HG03354 (cell line): ENCODE results near the gene P4HA1.
"Not testable (repeated sequence)": the region's sequence is repeated elsewhere in the genome, so short reads cannot be mapped to it uniquely, and the experiment has no call there.

Experiments
- ATAC-seq: cut with Tn5 transposase; IDR thresholded peaks from one replicate; pipeline ENCODE4 v1.9.1; 2021; ENCODE audit warnings: mild to moderate bottlenecking; ENCODE audit not compliant: unreplicated experiment, poor library complexity, severe bottlenecking

P4HA1 gene

DNA sequence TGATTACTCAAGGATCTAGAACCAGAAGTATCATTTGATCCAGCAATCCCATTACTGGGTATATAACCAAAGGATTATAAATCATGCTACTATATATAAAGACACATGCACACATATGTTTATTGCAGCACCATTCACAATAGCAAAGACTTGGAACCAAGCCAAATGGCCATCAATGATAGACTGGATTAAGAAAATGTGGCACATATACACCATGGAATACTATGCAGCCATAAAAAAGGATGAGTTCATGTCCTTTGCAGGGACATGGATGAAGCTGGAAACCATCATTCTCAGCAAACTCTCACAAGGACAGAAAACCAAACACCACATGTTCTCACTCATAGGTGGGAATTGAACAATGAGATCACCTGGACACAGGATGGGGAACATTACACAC lies 101.2 kb downstream of the P4HA1 start:
- not testable (repeated sequence) for ATAC-seq

DNA sequence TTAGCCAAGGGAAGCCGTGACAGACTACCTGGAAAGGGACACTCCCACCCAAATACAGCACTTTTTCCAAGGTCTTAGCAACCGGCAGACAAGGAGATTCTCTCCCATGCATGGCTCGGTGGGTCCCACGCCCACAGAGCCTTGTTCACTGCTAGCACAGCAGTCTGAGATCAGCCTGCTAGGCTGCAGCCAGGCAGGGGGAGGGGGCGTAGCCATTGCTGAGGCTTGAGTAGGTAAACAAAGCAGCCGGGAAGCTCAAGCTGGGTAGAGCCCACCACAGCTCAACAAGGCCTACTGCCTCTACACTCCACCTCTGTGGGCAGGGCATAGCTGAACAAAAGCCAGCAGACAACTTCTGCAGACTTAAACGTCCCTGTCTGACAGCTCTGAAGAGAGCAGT lies 106.9 kb downstream of the P4HA1 start:
- not testable (repeated sequence) for ATAC-seq

DNA sequence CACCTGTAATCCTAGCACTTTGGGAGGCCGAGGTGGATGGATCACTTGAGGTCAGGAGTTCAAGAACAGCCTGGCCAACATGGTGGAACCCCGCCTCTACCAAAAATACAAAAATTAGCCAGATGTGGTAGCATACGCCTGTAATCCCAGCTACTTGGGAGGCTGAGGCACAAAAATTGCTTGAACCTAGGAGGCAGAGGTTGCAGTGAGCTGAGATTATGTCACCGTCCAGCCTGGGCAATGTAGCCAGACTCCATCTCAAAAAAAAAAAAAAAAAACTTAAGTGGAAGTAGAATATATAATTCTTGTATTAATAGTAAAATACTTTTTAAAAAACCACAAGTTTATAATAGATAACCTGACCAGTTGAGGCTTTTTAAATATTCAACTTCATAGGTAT lies 112.0 kb downstream of the P4HA1 start:
- not testable (repeated sequence) for ATAC-seq

DNA sequence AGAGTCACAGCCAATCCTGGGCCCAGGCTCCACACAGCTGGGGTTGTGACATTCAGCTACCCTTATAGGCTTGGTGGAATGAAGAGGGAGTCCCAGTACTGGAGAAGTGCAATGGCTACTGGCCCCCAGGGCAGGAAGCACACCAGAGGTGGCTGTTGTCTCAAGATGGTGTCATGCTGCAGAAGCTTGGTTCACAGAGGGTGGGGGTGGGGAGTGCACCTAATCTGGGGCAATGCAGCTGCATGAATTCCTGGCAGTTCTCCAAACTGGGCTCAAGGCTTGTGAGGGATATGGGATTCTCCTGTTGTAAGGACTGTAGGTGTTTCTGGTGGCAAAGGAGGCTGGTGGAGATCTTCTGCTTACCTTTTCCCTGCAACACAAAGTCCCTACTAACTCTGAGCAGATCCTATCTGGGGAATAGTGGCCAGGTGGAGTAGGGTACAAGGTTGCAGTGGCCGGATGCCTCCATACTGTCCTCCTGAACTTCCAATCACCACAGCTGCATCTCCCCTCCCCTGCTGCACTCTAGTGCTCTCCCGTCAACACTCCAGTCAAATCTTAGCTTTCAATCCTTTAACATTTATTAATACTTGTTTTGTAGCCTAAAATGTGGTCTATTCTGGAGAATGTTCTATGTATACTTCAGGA lies 114.7 kb downstream of the P4HA1 start:
- no peak for ATAC-seq

DNA sequence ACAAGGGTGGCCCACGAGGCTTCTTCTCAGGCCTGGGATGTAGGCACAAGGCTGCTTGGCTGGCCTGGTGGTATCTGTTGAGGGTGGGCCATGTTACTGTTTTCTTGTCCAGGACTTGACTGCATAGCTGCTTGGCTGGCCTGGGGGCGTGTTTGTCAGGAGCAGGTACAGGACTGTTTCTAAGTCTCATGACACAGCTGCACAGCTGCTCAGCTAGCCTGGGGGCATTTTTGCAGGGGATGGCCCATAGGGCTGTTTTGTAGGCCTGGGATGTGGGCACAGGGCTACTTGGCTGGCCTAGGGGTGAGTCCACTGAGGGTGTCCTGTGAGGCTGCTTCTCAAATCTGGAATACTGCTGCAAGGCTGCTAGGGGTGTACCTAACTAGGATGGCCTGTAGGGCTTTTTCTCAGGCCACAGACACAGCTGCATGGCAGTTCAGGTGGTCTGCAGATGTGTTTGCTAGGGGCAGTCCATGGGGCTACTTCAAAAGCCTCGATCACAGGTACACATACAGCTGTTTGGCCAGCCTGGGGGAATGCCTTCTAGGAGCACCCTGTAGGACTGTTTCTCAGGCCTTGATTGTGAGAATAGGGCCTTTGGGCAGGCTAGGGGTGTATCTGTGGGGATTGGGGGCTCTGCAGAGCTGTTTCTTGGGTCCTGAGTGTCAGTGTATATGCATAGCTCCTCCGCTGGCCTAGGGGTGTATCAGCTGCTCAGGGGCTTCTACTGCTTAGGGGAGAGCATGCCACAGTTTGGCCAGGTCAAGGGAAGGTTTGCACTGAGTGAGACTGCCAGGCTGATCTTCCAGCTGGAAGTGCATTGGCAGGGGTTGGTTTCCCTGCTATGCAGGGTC lies 115.4 kb downstream of the P4HA1 start:
- ATAC-seq = no peak

DNA sequence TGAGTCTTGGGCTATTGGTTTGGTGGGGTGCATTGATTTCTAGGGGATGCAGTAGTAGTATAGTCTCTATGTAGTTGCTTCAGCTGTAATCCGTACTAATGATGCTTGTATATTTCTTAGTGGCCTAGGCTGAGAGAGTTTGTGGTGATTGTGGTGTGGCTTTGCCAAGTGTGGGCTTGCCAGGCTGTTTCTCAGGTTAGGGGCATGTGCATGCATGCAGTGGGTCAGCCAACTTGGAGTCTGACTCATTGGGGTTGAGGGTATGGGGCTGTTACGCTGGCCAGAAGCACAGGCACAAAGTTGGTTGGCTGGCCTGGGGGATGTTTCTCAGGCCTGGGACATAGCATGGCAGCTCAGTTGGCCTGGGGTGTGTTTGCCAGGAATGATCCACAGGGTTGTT lies 116.3 kb downstream of the P4HA1 start:
- no peak for ATAC-seq

DNA sequence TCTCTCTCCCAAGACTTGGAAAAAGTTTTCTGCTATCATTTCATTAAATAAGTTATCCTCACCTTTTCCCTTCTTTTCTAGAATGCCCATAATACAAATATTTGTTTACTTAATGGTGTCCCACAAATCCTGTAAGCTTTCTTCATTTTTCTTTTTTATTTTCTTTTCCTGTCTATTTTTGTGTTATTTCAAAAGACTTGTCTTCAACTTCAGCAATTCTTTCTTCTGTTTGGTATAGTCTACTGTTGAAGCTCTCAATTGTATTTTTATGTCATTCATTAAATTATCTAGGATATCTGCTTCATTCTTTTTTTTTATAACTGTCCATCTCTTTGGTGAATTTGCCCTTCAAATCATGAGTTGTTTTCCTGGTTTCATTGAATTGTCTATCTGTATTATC lies 117.0 kb downstream of the P4HA1 start:
- ATAC-seq = no peak

DNA sequence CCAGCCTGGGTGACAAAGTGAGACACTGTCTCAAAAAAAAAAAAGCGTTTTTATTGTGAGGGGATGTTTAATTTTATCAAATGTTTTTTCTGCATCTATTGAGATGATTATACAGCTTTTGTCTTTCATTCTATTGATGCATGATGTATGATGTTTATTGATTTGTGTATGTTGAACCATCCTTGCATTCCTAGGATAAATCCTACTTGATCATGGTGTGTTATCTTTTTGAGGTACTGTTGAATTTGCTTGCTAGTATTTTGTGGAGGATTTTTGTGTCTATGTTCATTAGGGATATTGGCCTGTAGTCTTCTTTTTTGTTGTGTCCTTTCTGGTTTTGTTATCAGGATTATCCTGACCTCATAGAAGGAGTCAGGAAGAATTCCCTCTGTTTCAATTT lies 119.8 kb downstream of the P4HA1 start:
- ATAC-seq = no peak
